Measurements from ENCODE around the gene VANGL1.

Gene VANGL1

DNA sequence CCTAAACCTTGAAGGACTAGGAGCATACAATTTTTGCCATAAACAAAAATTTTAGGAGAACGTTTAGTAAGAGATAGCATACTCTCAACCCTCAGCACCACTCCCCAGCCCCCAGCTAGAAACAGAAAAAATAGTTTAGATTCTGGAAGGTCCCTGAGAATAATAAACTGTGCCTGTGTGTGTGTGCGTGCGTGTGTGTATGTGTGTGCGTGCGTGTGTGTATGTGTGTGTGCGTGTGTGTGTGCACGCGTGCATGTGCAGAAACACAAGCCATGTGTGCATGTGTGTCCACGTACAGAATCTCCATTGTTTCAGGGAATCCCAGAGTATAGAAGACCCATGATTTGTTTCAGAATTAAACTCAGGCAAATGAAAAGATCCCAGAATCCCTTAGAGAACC is 64.2 kb downstream of the VANGL1 start:
- Histone ChIP-seq H3K27ac (ENCODE audit: low read depth, low read length) (no peak overlapping the region), H3K36me3 (ENCODE audit: insufficient read depth, low read length) (no peaks in the 10 kb centered on the region), H3K4me1 (ENCODE audit: insufficient read depth, low read length) (peaks cover 3% of the 10 kb centered on the region; the same call in 1 of the 2 replicates), H3K27me3 (ENCODE audit: insufficient read depth, low read length) (no peaks in the 10 kb centered on the region), H3K4me3 (ENCODE audit: low read length) (no peak overlapping the region), H3K9me3 (ENCODE audit: insufficient read depth, low read depth, low read length) (no peaks in the 10 kb centered on the region), H3K9ac (ENCODE audit: low read depth, low read length) (no peak overlapping the region)
- WGBS: 94% methylated on average over 8 of the region's 9 CpGs

DNA sequence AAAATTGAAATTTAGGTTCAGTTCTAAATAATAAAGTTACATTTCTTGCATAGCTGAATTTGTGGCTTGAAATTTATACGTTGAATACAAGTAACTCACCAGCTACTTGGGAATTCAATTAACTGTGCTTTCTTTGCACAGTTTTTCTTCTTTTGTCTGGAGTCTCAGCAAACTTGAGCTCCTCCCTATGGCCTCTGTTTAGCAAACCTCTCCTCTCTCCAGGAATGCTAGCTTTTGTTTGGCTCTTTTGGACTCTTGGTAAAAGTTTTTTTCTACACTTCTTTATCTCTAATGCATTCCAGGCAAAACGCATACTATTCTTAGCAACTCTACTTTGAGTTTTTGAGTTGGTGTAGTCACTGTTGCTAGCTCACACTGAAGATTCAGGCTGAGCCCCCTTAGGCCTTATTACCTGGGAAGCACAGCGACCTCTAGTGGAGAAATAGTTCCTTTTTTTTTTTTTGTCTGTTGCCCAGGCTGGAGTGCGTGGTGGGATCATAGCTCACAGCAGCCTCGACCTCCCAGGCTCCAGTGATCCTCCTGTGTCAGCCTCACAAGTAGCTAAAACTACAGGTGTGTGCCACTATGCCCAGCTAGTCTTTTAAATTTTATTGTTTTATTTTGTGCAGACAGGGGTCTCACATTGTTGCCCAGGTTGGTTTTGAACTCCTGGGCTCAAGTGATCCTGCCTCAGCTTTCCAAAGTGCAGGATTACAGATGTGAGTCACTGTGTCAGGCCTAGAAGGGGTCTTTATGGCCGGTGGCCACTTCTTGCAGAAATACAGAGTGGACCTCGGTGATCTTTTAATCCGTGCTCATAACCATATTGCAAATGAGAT is 65.0 kb downstream of the VANGL1 start:
- H3K36me3 ChIP-seq (ENCODE audit: insufficient read depth, low read length): no peaks in the 10 kb centered on the region
- no peak overlapping the region for H3K27ac ChIP-seq (ENCODE audit: low read depth, low read length)
- no peak overlapping the region for H3K9ac ChIP-seq (ENCODE audit: low read depth, low read length)
- H3K9me3 ChIP-seq (ENCODE audit: insufficient read depth, low read depth, low read length): no peaks in the 10 kb centered on the region
- H3K4me1 ChIP-seq (ENCODE audit: insufficient read depth, low read length): peaks cover 3% of the 10 kb centered on the region; the same call in 1 of the 2 replicates
- no peak overlapping the region for H3K4me3 ChIP-seq (ENCODE audit: low read length)
- no peaks in the 10 kb centered on the region for H3K27me3 ChIP-seq (ENCODE audit: insufficient read depth, low read length)
- WGBS: 51% methylated on average over 8 of the region's 8 CpGs

DNA sequence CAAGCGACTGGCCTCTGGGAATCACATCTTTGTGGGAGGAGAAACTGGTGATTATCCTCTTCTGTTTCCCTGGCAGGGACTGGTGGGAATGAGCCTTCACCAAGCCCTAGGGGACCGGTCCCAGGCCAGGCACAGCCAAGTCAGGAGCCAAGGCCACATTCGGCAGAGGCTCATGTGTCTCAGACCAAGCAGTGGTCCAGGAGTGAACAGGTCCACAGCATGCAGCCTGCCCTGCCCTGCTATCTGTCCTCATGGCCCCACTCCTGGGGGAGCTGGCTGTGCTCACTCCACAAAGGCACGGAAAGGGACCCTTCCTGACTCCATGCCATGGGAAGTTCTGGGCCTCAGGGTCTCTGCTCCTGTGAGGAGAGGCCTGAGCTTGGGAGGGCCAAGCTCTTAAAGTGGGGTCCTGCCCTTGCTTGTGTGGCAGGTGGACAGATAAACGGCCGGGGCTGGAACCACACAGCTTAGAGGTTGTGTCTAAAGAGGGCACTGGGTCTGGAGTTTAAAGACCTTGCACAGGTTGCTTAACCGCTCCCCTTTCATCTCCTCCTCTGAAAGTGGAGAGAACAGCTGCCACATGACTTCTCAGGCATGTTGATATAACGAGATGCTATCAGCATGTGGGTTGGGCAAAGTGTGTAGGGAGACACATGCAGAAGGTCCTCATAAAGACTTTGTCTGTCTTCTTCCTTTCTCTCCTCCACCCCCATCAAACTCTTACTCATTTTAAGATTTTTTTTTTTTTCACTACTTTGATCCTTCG is 69.3 kb downstream of the VANGL1 start:
- H3K27me3 ChIP-seq (ENCODE audit: insufficient read depth, low read length): no peaks in the 10 kb centered on the region
- 78% methylated on average over 8 of the region's 9 CpGs for WGBS
- no peak overlapping the region for H3K27ac ChIP-seq (ENCODE audit: low read depth, low read length)
- H3K36me3 ChIP-seq (ENCODE audit: insufficient read depth, low read length): no peaks in the 10 kb centered on the region
- no peak overlapping the region for H3K4me3 ChIP-seq (ENCODE audit: low read length)
- no peak overlapping the region for H3K9ac ChIP-seq (ENCODE audit: low read depth, low read length)
- H3K4me1 ChIP-seq (ENCODE audit: insufficient read depth, low read length): peaks cover 13% of the 10 kb centered on the region
- H3K9me3 ChIP-seq (ENCODE audit: insufficient read depth, low read depth, low read length): no peaks in the 10 kb centered on the region

DNA sequence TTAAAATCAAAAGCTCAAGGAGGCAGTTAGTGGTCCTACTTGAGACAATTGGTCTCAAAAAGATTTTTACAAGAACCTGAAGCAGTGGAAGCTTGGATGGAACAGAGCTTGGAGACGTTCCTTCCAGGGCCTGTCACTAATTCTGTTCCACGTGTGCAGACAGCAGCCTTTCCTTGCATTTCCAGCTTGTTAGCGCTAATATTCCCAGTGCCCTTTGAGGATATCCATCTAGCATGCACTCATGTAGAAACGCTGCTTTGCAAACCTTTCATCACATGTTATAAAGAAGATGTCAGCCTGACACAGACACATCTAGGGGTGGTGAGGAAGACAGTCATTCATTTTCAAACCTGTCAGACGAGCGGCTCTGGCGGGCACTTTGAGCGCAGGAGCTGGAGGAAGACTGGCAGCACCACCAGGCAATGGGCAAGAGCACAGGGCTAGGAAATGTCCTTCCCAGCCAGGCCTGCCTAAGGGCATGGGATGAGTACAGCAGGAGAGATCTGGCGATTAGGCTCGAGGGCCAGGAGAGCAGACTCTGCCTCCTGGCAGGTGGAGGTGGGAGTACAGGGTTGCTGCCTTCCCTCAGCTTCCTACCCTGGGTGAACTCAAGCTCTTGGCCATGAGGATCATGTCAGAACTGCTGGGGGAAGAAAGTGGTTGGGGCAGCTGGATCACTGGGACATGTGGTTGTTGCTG is 71.3 kb downstream of the VANGL1 start:
- H3K9me3 ChIP-seq (ENCODE audit: insufficient read depth, low read depth, low read length): no peaks in the 10 kb centered on the region
- peaks cover 10% of the 10 kb centered on the region for H3K4me1 ChIP-seq (ENCODE audit: insufficient read depth, low read length)
- H3K4me3 ChIP-seq (ENCODE audit: low read length): no peak overlapping the region
- no peaks in the 10 kb centered on the region for H3K27me3 ChIP-seq (ENCODE audit: insufficient read depth, low read length)
- WGBS: 88% methylated on average over 10 of the region's 10 CpGs
- H3K27ac ChIP-seq (ENCODE audit: low read depth, low read length): no peak overlapping the region
- H3K36me3 ChIP-seq (ENCODE audit: insufficient read depth, low read length): no peaks in the 10 kb centered on the region
- H3K9ac ChIP-seq (ENCODE audit: low read depth, low read length): no peak overlapping the region

DNA sequence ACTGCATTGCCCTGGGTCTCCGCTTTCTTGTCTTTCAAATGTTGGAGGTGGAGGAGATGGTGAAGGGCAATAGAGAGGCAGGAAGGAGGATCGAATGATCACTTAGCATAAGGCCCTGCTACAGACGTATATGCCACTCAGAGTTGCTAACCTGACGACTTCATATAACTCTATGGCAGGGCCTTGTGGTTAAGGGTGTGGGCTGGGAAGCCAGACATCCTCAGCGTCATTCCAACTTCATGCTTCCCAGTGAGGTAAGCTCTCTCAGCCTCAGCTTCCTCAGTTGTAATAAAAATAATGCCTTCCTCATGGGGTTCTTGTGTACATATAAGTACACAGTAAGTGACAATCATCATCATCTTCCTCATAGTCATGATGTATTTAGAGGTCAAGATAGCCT is 72.1 kb downstream of the VANGL1 start:
- Histone ChIP-seq H3K4me3 (ENCODE audit: low read length) (no peak overlapping the region), H3K27ac (ENCODE audit: low read depth, low read length) (no peak overlapping the region), H3K27me3 (ENCODE audit: insufficient read depth, low read length) (no peaks in the 10 kb centered on the region), H3K9ac (ENCODE audit: low read depth, low read length) (no peak overlapping the region), H3K9me3 (ENCODE audit: insufficient read depth, low read depth, low read length) (no peaks in the 10 kb centered on the region), H3K36me3 (ENCODE audit: insufficient read depth, low read length) (no peaks in the 10 kb centered on the region), H3K4me1 (ENCODE audit: insufficient read depth, low read length) (peaks cover 10% of the 10 kb centered on the region)
- 87% methylated on average over 5 of the region's 5 CpGs for WGBS

DNA sequence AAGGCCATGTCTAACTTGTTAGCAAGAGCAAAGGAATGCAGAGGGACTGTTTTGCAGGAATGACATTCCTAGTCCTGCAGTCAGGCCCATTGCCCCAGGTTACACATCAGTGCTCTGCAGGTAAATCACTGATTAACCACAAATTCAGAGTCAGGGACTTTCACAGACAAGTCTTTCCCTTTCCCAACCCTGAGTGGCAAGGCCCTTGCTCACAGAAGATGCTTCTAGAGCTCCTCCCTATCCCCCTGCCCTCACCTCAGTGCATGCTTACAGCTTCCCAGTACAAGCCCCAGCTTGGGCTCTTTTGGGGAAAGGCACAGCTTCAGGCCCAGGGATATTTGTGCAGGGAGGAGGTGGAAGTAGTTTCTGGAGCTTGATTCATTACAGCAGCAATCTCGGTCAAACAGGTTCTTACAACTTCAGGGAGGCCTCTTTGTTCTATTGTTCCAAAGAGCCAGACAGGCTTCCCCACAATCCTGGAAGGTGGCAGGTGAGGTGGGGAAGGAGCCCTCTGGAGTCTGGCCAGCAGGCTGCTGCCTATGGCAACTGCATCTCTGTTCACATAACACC is 72.9 kb downstream of the VANGL1 start:
- Histone ChIP-seq H3K27ac (ENCODE audit: low read depth, low read length) (peak overlapping the region; percentile 43; the same call in 1 of the 2 replicates), H3K36me3 (ENCODE audit: insufficient read depth, low read length) (no peaks in the 10 kb centered on the region), H3K4me3 (ENCODE audit: low read length) (no peak overlapping the region), H3K9me3 (ENCODE audit: insufficient read depth, low read depth, low read length) (no peaks in the 10 kb centered on the region), H3K27me3 (ENCODE audit: insufficient read depth, low read length) (no peaks in the 10 kb centered on the region), H3K9ac (ENCODE audit: low read depth, low read length) (peak overlapping the region; percentile 37; the same call in 1 of the 2 replicates), H3K4me1 (ENCODE audit: insufficient read depth, low read length) (peaks cover 10% of the 10 kb centered on the region)
- 71% methylated on average over 1 of the region's 1 CpG for WGBS

DNA sequence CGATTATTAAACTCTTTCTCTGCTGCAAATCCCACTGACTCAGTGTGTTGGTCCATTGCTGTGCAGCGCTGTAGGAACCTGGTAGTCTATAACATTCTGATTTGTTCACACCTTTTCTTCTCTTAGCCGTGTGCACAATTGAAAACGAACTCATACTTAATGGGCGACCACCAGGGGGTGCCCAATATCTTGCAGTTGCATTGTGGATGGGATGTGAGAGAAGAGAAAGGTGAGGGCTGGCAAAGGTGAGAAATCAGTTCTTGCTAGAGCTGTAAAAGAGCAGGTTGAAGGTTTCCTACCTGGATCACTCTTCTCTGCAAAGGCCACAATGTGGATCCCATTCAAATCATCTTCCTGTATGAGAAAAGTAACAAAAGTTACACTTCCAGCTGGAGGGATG is 75.8 kb downstream of the VANGL1 start:
- Histone ChIP-seq H3K36me3 (ENCODE audit: insufficient read depth, low read length) (no peaks in the 10 kb centered on the region), H3K4me1 (ENCODE audit: insufficient read depth, low read length) (peaks cover 10% of the 10 kb centered on the region), H3K4me3 (ENCODE audit: low read length) (no peak overlapping the region), H3K27me3 (ENCODE audit: insufficient read depth, low read length) (no peaks in the 10 kb centered on the region), H3K27ac (ENCODE audit: low read depth, low read length) (no peak overlapping the region), H3K9ac (ENCODE audit: low read depth, low read length) (no peak overlapping the region), H3K9me3 (ENCODE audit: insufficient read depth, low read depth, low read length) (no peaks in the 10 kb centered on the region)
- 53% methylated on average over 5 of the region's 5 CpGs for WGBS

DNA sequence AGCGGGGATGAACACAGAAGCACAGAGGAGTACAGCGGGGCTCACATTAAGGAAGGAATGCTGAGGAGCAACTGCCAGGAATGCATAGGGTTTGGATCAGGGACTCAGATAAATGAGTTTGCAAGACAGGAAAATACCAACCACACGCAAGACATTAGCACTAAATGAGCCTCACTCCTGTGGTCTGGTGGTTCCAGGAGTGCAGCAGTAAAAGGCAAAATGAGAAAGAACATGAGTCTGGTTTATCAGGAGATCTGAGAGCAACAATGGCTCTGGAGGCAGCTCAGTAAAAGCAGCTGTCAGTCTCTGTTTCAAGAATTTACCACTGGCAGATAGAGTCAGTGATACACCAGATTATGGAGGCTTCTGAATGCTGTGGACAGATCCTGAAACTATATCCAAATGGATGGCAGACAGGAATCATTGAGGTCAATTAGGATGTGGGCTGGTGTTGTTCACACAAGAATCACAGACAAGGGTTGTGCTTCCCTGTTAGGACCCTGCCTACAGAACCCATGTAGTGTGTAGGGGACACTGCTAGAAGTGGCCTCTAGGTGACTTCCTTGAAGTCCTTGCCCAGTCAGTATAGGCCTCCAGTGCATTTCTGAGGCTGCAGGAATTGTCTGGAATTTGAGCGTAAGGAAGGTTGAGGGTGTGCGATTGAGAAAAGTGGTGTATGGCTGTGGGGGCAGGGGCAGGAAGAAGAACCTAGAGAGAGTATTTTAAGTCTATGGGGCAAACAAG is 76.4 kb downstream of the VANGL1 start:
- Histone ChIP-seq H3K27me3 (ENCODE audit: insufficient read depth, low read length) (no peaks in the 10 kb centered on the region), H3K4me1 (ENCODE audit: insufficient read depth, low read length) (peaks cover 10% of the 10 kb centered on the region), H3K27ac (ENCODE audit: low read depth, low read length) (no peak overlapping the region), H3K9ac (ENCODE audit: low read depth, low read length) (no peak overlapping the region), H3K4me3 (ENCODE audit: low read length) (no peak overlapping the region), H3K36me3 (ENCODE audit: insufficient read depth, low read length) (no peaks in the 10 kb centered on the region), H3K9me3 (ENCODE audit: insufficient read depth, low read depth, low read length) (no peaks in the 10 kb centered on the region)
- WGBS: 92% methylated on average over 5 of the region's 5 CpGs

DNA sequence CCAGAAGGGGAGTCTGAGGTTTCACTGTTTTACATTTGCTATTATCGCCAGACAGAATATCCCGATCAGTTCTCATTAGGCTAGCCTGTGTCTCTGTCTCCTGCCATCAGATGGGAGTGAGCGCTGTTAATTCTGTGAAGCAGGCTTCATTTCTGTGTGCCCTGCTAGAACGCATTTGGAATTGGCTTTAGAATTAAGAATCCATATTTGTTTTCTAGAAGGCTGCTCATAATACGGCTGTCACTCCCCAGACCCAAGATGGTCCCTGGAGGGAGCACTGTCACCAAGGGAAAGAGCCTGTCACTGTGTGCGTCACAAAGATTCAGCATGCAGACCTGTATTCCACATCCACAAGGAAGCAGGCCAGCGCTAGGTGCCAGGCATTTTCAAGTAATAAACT is 77.5 kb downstream of the VANGL1 start:
- Histone ChIP-seq H3K36me3 (ENCODE audit: insufficient read depth, low read length) (no peaks in the 10 kb centered on the region), H3K9ac (ENCODE audit: low read depth, low read length) (no peak overlapping the region), H3K9me3 (ENCODE audit: insufficient read depth, low read depth, low read length) (no peaks in the 10 kb centered on the region), H3K27ac (ENCODE audit: low read depth, low read length) (no peak overlapping the region), H3K27me3 (ENCODE audit: insufficient read depth, low read length) (no peaks in the 10 kb centered on the region), H3K4me3 (ENCODE audit: low read length) (no peak overlapping the region), H3K4me1 (ENCODE audit: insufficient read depth, low read length) (peaks cover 5% of the 10 kb centered on the region; the same call in 1 of the 2 replicates)
- WGBS: 96% methylated on average over 7 of the region's 7 CpGs

DNA sequence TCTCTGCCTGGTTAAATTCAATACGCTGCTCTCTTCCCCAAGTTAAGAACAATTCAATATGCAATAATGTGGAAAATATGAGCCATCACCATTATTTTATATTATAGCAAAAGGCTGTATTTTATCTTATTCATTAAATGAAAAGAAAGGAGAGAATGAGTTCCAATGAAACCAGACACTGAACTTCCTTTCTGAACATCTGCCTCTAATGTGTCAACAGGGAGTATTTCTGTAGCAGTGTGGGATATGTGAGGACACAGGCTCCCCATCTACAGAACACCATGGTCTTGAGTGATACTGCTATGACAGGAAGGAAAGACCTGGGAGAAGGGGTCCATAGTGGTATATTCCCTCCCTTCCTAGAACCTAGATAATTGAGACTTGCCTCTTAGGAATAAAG is 80.5 kb downstream of the VANGL1 start:
- Histone ChIP-seq H3K4me3 (ENCODE audit: low read length) (no peak overlapping the region), H3K27me3 (ENCODE audit: insufficient read depth, low read length) (no peaks in the 10 kb centered on the region), H3K4me1 (ENCODE audit: insufficient read depth, low read length) (no peaks in the 10 kb centered on the region), H3K27ac (ENCODE audit: low read depth, low read length) (no peak overlapping the region), H3K9ac (ENCODE audit: low read depth, low read length) (no peak overlapping the region), H3K36me3 (ENCODE audit: insufficient read depth, low read length) (no peaks in the 10 kb centered on the region), H3K9me3 (ENCODE audit: insufficient read depth, low read depth, low read length) (no peaks in the 10 kb centered on the region)
- no CpG with 5 or more reads among the region's 1 CpG for WGBS

All from HUES64 (cell line).